Hepatocyte (in vitro differentiated cells): ENCODE data around the gene MACROD2.

Experiments
- CTCF ChIP-seq: fragments of 200-600 bp; sonication (generic); IDR thresholded peaks from 2 replicates; pipeline ENCODE4 v1.5.1; 2016; ENCODE audit warnings: antibody characterized with exemption, mild to moderate bottlenecking; ENCODE audit not compliant: poor library complexity
- EZH2 ChIP-seq: fragments of 200-600 bp; sonication (generic); IDR thresholded peaks from 2 replicates; pipeline ENCODE4 v1.6.1; 2016; ENCODE audit warnings: antibody characterized with exemption, mild to moderate bottlenecking, borderline replicate concordance

- TF ChIP-seq CTCF = no peak
- TF ChIP-seq EZH2 = no peak
Observed at GRCh38 chr20:16096756-16097326, 2101.5 kb downstream of the MACROD2 start.
